T1000 (cell line): ENCODE results near the gene RLN3.

Source experiments
- DNase-seq: peaks from one replicate; lab custom pipeline; 2025; ENCODE audit warnings: mixed read lengths; lab: John Stamatoyannopoulos, UW

Gene RLN3

GRCh38 chr19:14027856-14028450 is at the start of gene RLN3:
RLN3 (plus strand) TSS chr19:14028148; CDS start chr19:14028205, 57 bp downstream.
- no peak for DNase-seq

GRCh38 chr19:13978351-13979243 is 49.4 kb upstream of the RLN3 start:
- no peak for DNase-seq

DNA sequence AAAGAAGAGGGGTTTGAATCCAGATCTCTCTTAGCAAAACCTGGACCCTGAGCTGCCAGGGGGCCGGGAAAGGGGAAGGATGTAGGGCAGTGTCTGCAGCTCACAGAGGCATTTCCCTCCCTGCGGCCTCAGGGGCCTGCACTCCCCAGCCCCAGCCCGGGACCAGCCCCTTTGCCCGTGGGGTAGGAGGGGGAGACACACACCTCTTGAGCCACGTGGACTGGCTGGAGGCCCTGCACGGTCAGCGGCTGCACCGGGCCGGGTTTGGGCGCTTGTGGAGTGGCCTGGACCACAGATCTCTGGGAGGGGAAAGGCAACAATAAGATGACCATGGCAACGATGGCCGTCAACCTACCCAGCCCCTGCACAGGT is 48.7 kb upstream of the RLN3 start:
- DNase-seq = no peak

- no peak for DNase-seq
These were observed 48.3 kb upstream of the RLN3 start for GRCh38 chr19:13979686-13980085.

- DNase-seq = no peak
These were observed 47.6 kb upstream of the RLN3 start for GRCh38 chr19:13980340-13980739.

DNA sequence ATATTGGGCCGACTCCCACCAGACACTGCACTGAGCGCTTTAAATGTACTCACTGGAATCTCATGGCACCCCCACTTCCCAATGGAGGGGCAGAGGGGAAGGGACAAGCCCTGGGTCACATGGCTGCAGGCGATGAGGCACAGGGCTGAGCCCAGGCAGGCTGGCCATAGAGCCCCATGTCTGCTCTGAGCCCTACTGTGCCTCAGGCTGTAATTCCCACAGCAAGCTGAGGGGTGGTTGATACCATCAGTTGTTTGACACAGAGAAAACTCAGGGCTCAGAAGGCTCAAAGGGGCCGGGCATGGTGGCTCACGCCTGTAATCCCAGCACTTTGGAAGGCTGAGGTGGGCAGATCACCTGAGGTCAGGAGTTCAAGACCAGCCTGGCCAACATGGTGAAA is 46.9 kb upstream of the RLN3 start:
- DNase-seq = no peak

DNA sequence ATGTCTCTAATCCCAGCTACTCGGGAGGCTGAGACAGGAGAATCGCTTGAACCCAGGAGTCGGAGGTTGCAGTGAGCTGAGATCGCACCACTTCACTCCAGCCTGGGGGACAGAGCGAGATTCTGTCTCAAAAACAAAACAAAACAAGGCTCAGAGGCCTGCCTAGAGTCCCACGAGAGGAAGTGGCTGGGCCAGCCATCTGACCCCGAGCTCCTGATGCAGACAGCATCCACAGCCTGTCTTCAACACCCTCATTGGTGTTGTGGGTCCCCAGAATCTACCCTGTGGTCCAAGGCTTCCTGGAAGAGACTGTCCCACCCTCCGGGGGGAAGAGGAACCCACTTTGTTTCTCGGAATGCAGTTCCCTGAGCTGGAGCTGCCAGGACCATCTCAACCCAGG is 46.5 kb upstream of the RLN3 start:
- DNase-seq = no peak

- no peak for DNase-seq
These were observed 45.9 kb upstream of the RLN3 start for GRCh38 chr19:13981988-13982501.

DNA sequence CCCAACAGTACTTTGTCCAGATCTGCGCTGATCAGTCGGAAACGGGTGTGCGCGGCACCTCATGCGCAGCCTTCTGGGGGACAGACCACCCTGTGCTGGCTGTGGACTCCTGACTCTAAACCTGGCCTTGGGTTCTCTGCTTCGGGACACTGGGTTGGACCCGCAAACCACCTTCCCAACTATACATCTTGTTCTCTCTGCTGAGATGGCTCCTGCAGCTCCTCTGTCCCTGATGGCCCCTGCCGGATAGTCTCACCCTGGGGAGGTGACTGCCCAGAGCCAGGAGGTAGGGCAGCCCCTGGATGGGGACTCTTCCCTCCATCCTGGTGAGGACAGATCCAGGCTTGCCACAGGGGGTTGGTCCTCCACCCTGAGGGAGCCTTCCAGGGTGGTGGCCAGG is 45.2 kb upstream of the RLN3 start:
- no peak for DNase-seq

GRCh38 chr19:13983213-13983889 is 44.6 kb upstream of the RLN3 start:
- DNase-seq = no peak

DNA sequence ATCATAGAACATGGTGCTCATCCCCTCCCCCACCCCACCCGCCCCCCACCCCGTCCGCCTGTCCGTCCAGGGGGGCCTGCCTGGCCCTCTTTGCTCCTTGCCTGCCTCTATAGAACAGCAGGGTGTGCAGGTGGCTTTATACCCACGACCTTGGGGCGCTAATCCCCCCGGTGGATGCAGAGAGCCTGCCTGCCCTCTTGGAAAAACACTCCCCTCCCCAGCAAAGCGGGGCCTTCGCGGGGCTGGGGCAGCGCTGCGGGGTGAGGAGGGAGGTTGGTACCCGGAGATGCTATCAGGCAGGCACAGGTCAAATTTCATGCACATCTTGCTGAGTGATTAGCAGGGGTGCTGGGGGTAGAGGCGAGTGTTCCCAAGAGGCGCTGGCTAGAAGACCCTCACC is 43.8 kb upstream of the RLN3 start:
- DNase-seq = no peak

DNA sequence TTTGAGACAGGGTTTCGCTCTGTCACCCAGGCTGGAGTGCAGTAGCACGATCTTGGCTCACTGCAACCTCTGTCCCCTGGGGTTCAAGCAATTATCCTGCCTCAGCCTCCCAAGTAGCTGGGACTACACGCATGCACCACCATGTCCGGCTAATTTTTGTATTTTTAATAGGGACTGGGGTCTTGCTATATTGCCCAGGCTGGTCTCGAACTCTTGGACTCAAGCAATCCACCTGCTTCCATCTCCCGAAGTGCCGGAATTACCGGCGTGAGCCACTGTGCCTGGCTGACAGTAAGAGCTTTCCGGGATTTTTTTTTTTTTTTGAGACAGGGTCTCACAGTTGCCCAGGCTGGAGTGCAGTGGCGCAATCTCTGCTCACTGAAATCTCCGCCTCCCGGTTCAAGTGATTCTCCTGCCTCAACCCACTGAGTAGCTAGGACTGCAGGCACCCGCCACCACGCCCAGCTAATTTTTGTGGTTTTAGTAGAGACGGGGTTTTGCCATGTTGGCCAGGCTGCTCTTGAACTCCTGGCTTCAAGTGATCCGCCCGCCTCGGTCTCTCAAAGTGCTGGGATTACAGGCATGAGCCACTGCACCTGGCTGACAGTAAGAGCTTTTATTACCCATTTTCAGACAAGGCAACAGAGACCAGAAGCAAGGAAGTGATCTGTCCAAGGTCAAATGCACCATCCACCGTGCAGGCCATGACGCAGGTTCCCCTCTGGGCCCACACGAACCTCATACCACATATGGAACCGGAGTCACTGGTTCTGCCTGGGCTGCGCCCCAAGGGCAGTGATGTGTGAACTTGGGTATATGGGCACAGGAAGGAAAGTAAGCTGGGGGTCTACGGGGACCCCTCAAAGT is 42.8 kb upstream of the RLN3 start:
- DNase-seq = no peak

DNA sequence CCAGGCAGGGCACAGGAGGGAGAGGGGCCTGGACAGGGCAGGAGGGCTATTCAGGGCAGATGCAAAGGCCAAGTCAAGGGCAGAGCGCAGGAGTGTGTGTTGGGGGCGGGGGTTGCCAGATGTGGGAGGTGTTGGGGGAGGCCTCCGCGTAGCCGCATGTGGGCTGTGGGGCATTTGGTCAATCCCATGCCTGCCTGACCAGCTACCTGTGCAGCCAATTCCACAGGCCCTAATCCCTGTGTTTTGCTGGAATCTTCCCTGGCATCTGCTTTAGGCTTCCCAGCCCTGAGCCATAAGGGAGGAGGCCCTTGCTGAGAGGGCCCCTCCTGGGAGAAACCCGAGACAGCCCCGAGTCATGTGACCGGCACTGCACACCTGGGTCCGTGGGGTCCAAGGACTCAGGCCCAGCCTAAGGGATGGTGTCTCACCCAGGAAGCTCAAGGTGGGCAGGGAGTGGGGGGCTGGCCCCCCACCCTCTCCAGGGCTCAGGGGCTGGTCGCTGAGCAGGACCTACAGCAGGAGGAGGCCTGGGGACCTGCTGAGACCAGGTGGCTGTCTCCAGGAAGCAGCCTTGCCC is 42.1 kb upstream of the RLN3 start:
- DNase-seq = no peak

DNA sequence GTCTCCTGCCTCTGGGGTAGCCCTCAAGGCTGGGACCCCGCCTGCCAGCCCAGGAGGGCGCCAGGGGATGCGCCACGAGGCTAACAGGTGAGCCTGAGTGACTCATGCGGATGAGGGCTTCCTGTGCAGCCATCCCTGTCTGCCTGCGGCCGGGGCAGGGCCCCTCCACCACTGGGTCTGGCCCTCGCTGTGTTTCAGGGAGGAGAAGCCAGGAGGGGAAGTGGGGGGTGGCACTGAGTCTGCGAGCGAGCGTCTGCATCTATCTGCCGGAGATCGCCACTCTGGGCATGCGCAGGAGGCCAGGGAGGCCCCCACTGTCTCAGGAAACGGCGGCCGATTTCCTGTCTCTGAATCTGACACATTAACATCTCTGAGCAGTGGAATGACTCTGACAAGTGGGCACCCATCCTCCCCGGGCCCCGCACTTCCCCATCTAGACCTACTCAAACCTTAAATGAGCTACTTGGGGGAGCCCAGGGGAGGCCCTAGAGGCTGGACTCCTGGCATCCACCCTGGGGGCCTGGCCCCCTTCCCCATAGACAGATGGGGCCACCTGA is 41.5 kb upstream of the RLN3 start:
- no peak for DNase-seq

DNA sequence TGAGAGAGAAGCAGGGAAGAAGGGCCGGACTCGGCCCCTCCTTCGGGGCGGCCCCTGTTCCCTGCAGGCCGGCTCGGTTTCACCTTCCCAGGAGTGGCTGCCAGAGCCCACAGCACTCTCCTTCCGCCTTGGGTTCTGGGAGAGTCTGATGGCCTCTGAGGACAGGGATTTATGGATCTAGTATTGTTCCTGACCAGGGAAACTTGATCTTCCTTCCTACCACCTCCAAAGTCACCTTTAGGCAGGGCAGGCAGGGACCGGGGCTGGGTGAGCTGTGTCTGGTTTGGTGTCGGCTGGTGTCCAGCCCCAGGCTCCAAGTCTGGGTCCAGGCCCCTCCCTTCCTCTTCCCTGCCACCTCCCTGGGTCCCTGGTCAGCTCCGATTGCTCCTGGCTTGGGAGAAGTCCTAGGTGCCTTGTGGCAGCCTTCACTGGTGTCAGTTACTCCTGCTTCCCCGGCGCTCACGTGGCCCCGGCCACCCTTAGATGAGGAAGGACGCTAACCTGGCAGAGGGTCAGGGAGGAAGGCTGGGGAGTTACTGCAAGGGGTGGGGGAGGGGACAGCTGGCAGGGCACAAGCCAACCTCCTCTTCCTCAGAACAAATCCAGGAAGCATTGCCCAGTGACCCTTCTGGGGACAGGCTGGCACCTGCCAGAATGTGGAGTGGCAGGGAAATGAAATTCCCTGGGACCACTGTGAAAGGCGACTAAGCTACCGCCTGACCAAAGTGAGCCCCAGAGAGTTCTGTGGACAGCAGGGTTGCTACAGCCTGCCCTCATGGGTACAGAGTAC is 40.7 kb upstream of the RLN3 start:
- DNase-seq = no peak

- DNase-seq = no peak
These were observed 38.5 kb upstream of the RLN3 start for GRCh38 chr19:13989487-13989886.

- no peak for DNase-seq
These were observed 37.9 kb upstream of the RLN3 start for GRCh38 chr19:13990085-13990484.

GRCh38 chr19:13992025-13992424 is 35.9 kb upstream of the RLN3 start:
- no peak for DNase-seq

DNA sequence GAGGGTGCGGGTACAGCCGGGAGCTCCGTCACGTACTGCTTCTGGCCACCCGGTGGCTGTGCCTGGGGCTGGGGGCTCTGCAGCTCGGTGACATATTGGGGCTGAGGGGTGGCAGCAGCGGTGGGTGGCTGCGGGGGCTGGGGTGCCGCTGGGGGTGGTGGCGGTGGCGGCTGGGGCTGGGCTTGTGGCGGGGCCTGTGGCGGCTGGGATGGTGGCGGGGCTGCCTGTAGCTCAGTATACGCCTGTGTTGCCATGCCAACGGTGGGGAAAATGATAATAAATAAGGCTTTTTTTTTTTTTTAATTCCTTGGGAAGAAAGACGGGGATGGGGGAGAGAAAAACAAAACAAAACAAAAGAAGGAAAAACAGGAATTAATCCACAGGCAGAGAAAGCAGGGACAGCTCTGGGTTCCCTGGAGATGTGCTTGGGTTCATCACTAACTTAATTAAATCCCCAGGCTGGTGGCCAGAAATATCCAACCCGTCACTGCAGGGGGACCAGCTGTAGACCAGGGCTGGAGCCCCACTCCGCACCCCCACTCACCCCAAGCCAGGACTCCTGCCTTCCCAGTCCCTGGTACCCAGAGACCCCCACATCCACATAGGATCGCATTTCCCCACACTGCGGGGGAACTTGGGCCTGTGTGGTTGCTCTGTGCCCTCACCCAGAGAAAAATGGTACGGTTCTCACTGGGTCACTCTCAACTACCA is 34.2 kb upstream of the RLN3 start:
- DNase-seq = no peak
